Activated T-cell treated with anti-CD3 and anti-CD28 coated beads, Interleukin-2, amount 50 U/mL, for 48 hours (primary cell): ENCODE results near the gene PTAFR.
"Not testable (repeated sequence)": the region's sequence is repeated elsewhere in the genome, so short reads cannot be mapped to it uniquely, and the experiment has no call there.

ENCODE experiments used
- DNase-seq, 2 experiments: peaks; one replicate each; pipeline ENCODE4 v3.0.0-alpha.2; 2020

The PTAFR gene

GRCh38 chr1:28143496-28144202 lies 32.8 kb downstream of the PTAFR start:
- DNase-seq = no peak

GRCh38 chr1:28141685-28142084 lies 34.8 kb downstream of the PTAFR start:
- DNase-seq = no peak

GRCh38 chr1:28139866-28140265 lies 36.6 kb downstream of the PTAFR start:
- not testable (repeated sequence) for DNase-seq

GRCh38 chr1:28139025-28139712 lies 37.3 kb downstream of the PTAFR start:
- no peak for DNase-seq

GRCh38 chr1:28136922-28137613 lies 39.4 kb downstream of the PTAFR start:
- no peak for DNase-seq

- no peak for DNase-seq
Measured at GRCh38 chr1:28136169-28136921, 40.1 kb downstream of the PTAFR start.

GRCh38 chr1:28135371-28136168 lies 40.9 kb downstream of the PTAFR start:
- no peak for DNase-seq

GRCh38 chr1:28134651-28135207 lies 41.8 kb downstream of the PTAFR start:
- DNase-seq = no peak

GRCh38 chr1:28132171-28133167 lies 44.0 kb downstream of the PTAFR start:
- DNase-seq = no peak

- DNase-seq = no peak
Measured at GRCh38 chr1:28130901-28131300, 45.6 kb downstream of the PTAFR start.

GRCh38 chr1:28129150-28129549 lies 47.3 kb downstream of the PTAFR start:
- DNase-seq = no peak

GRCh38 chr1:28127617-28128257 lies 48.8 kb downstream of the PTAFR start:
- no peak for DNase-seq

GRCh38 chr1:28126783-28127490 lies 49.6 kb downstream of the PTAFR start:
- no peak for DNase-seq

GRCh38 chr1:28126212-28126611 lies 50.3 kb downstream of the PTAFR start:
- DNase-seq = no peak

GRCh38 chr1:28123461-28123961 lies 53.0 kb downstream of the PTAFR start:
- no peak for DNase-seq

- DNase-seq = no peak
Measured at GRCh38 chr1:28122183-28122582, 54.3 kb downstream of the PTAFR start.

GRCh38 chr1:28119556-28119955 lies 56.9 kb downstream of the PTAFR start:
- no peak for DNase-seq

GRCh38 chr1:28118640-28119307 lies 57.7 kb downstream of the PTAFR start:
- no peak for DNase-seq

- DNase-seq = peak; percentile 65 to 68
Measured at GRCh38 chr1:28115267-28115666, 61.2 kb downstream of the PTAFR start.
